GM19035 (cell line): ENCODE results near the gene UNC13C.

Source experiments
- ATAC-seq: cut with Tn5 transposase; IDR thresholded peaks from one replicate; pipeline ENCODE4 v1.9.1; 2021; ENCODE audit not compliant: unreplicated experiment

Gene UNC13C

GRCh38 chr15:54101664-54102270 is 123.5 kb downstream of the UNC13C start:
- ATAC-seq, result no peak

- no peak for ATAC-seq
Observed at GRCh38 chr15:54102704-54103103, 124.5 kb downstream of the UNC13C start.

- no peak for ATAC-seq
Observed at GRCh38 chr15:54109014-54109413, 130.8 kb downstream of the UNC13C start.

- no peak for ATAC-seq
Observed at GRCh38 chr15:54119051-54119450, 140.8 kb downstream of the UNC13C start.

- ATAC-seq, result no peak
Observed at GRCh38 chr15:54120949-54121463, 142.8 kb downstream of the UNC13C start.

- no peak for ATAC-seq
Observed at GRCh38 chr15:54127574-54127973, 149.3 kb downstream of the UNC13C start.

- no peak for ATAC-seq
Observed at GRCh38 chr15:54131410-54131809, 153.2 kb downstream of the UNC13C start.

- ATAC-seq, result no peak
Observed at GRCh38 chr15:54149115-54149531, 170.9 kb downstream of the UNC13C start.

GRCh38 chr15:54150255-54150654 is 172.0 kb downstream of the UNC13C start:
- no peak for ATAC-seq

- ATAC-seq, result no peak
Observed at GRCh38 chr15:54159012-54159411, 180.8 kb downstream of the UNC13C start.

- no peak for ATAC-seq
Observed at GRCh38 chr15:54187325-54187724, 209.1 kb downstream of the UNC13C start.

GRCh38 chr15:54197995-54198394 is 219.8 kb downstream of the UNC13C start:
- no peak for ATAC-seq

- ATAC-seq, result no peak
Observed at GRCh38 chr15:54206586-54207321, 228.5 kb downstream of the UNC13C start.

- no peak for ATAC-seq
Observed at GRCh38 chr15:54208786-54209185, 230.5 kb downstream of the UNC13C start.

- no peak for ATAC-seq
Observed at GRCh38 chr15:54212635-54213034, 234.4 kb downstream of the UNC13C start.

GRCh38 chr15:54226455-54226854 is 248.2 kb downstream of the UNC13C start:
- ATAC-seq, result no peak

GRCh38 chr15:54227569-54227968 is 249.3 kb downstream of the UNC13C start:
- ATAC-seq, result no peak

- no peak for ATAC-seq
Observed at GRCh38 chr15:54250326-54250725, 272.1 kb downstream of the UNC13C start.

GRCh38 chr15:54256190-54256589 is 277.9 kb downstream of the UNC13C start:
- ATAC-seq, result no peak

- no peak for ATAC-seq
Observed at GRCh38 chr15:54273928-54274327, 295.7 kb downstream of the UNC13C start.

- no peak for ATAC-seq
Observed at GRCh38 chr15:54277834-54278233, 299.6 kb downstream of the UNC13C start.

GRCh38 chr15:54280726-54281125 is 302.5 kb downstream of the UNC13C start:
- no peak for ATAC-seq
